GM23248 (cell line): ENCODE results near the gene KLF1.

Experiments
- EZH2 ChIP-seq: fragments of 200-600 bp; sonication (generic); IDR thresholded peaks from 2 replicates; pipeline ENCODE4 v1.6.1; 2018; ENCODE audit warnings: antibody characterized with exemption, mild to moderate bottlenecking; ENCODE audit not compliant: insufficient read depth, poor library complexity, severe bottlenecking
- EZH2phosphoT487 ChIP-seq: fragments of 200-600 bp; sonication (generic); IDR thresholded peaks from 2 replicates; pipeline ENCODE4 v1.6.1; 2018; ENCODE audit warnings: antibody characterized with exemption, moderate library complexity, mild to moderate bottlenecking, low read depth; ENCODE audit not compliant: insufficient read depth

DNA sequence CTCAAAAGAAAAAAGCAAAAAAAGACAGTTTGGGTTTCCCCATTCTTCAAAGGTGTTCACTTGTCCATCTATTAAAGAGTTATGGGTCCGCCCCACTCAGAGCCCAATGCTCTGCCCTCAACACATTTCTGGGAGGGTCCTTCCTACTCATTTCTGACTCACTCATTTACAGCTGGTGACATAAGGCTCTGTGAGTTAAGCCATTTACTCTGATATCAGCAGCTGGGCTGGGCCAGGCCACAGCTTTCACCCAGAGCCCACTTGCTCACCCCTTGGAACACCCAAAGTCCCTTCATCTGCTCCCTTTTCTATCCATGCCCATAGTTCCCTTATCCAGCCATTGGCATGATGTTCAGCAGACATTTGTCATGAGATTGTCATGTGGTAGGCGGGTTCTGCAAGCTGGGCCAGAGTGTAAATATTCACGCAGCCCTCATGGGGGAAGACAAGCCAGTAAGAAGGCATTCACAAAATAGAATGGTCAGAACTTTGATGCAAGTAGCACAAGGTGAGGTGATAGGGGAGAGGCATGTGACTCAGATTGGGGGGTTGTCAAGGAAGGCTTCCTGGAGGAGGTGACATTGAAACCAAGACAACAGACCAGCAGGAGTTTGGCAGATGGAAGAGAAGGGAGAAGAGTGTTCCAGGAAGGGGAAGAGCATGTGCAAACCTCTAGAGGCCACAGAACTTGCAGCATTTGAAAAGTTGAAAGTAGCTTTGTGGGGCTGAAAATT is 42.8 kb downstream of the KLF1 start:
- TF ChIP-seq EZH2: no peak
- no peak for TF ChIP-seq EZH2phosphoT487
